GM18909 (cell line): ENCODE results near the gene PTOV1.

Experiments used
- ATAC-seq: cut with Tn5 transposase; IDR thresholded peaks from one replicate; pipeline ENCODE4 v1.9.1; 2021; ENCODE audit warnings: mild to moderate bottlenecking; ENCODE audit not compliant: unreplicated experiment, poor library complexity

The PTOV1 gene

GRCh38 chr19:49857061-49857837, 6.3 kb downstream of the PTOV1 start:
- no peak for ATAC-seq

GRCh38 chr19:49857838-49858087, 6.8 kb downstream of the PTOV1 start:
- ATAC-seq = no peak

- no peak for ATAC-seq
Observed at GRCh38 chr19:49858088-49858985, 7.4 kb downstream of the PTOV1 start.

- no peak for ATAC-seq
Observed at GRCh38 chr19:49859682-49860335, 8.8 kb downstream of the PTOV1 start.

GRCh38 chr19:49860336-49861102, 9.6 kb downstream of the PTOV1 start:
- ATAC-seq = no peak

- ATAC-seq = no peak
Observed at GRCh38 chr19:49861107-49861506, 10.1 kb downstream of the PTOV1 start.

- ATAC-seq = no peak
Observed at GRCh38 chr19:49861541-49862378, 10.8 kb downstream of the PTOV1 start.

- ATAC-seq = no peak
Observed at GRCh38 chr19:49862391-49863253, 11.7 kb downstream of the PTOV1 start.

GRCh38 chr19:49863254-49863934, 12.4 kb downstream of the PTOV1 start:
- no peak for ATAC-seq

GRCh38 chr19:49863935-49864320, 13.0 kb downstream of the PTOV1 start:
- no peak for ATAC-seq

GRCh38 chr19:49864890-49865289, 13.9 kb downstream of the PTOV1 start:
- no peak for ATAC-seq

GRCh38 chr19:49866933-49867782, 16.2 kb downstream of the PTOV1 start, which contains the start of gene PNKP:
PNKP (minus strand) TSS chr19:49867576; CDS start chr19:49867204, 372 bp downstream.
- ATAC-seq = peak; percentile 43

GRCh38 chr19:49869009-49869483, 18.1 kb downstream of the PTOV1 start:
- ATAC-seq = no peak

GRCh38 chr19:49869484-49870308, 18.7 kb downstream of the PTOV1 start:
- ATAC-seq = peak; percentile 66

- ATAC-seq = no peak
Observed at GRCh38 chr19:49870309-49870901, 19.4 kb downstream of the PTOV1 start.
